Left ventricle myocardium inferior (tissue), 1 donor: ENCODE measurements around the gene TMEM182. TPM values are rescaled to one million over a fixed set of nuclear protein-coding genes. Genes with fewer than 3 reads are reported as not detected.
A peak's percentile ranks its signal among the peaks of the same experiment; 100 is the strongest.

Source experiments
- DNase-seq: peaks from one replicate; pipeline ENCODE4 v3.0.0-alpha.2; 2020
- H3K27ac ChIP-seq: fragments of 200-600 bp; replicated peaks from 2 replicates; pipeline ENCODE4 v1.8.0; 2021
- H3K27me3 ChIP-seq: fragments of 200-600 bp; 2 replicates; pipeline ENCODE4 v1.8.0; 2021; ENCODE audit warnings: low read depth
- H3K36me3 ChIP-seq: fragments of 200-600 bp; 2 replicates; pipeline ENCODE4 v1.8.0; 2021
- H3K4me1 ChIP-seq: fragments of 200-600 bp; 2 replicates; pipeline ENCODE4 v1.8.0; 2021
- H3K4me3 ChIP-seq: fragments of 200-600 bp; 2 replicates; pipeline ENCODE4 v1.8.0; 2021; ENCODE audit warnings: mild to moderate bottlenecking, moderate library complexity
- H3K9me3 ChIP-seq: fragments of 200-600 bp; replicated peaks from 2 replicates; pipeline ENCODE4 v1.8.0; 2021
- intact Hi-C: fragments of 100-400 bp; cut with micrococcal nuclease; formaldehyde crosslinking; loops from one replicate; pipeline ENCODE4 v1.11.0; 2022
- total RNA-seq: library from RNA; stranded (reverse); fragmentation: NEBNext Ultra II Directional; extraction: Animal tissue kit (Norgen Biotek cat#: 25700); gene quantifications from one replicate; pipeline ENCODE4 v1.2.1, GENCODE V29; 2021
- TF ChIP-seq, protein P1 (sequence below): fragments of 200-600 bp; IDR thresholded peaks from 2 replicates; pipeline ENCODE4 v1.8.0; 2021; ENCODE audit warnings: antibody characterized with exemption, mild to moderate bottlenecking, borderline replicate concordance
- donor health status: DM: no; HTN: yes; CAD: no; lungs with severe emphysema.

The TMEM182 gene
- total RNA-seq, 1 donor from 2014 or later = 174 TPM

DNA sequence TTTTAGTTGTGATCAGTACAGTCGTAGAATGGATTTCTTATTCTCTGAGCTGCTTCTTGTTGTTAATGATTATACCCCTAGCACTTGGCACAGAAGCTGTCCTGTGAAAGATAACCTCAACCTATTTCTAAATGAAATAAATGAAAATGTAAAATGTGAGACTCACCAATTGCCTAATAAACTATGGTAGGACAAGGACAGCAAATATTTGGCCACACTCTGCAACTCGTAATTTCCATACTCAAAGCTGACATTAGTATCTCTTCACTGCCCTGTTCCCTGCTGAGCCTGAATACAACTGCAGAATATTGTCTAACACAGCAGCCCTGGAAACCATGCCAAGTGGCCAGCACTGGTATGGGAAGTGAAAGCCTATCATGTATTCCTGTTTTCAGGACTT is 34.5 kb downstream of the TMEM182 start:
- peaks cover 28% of the 10 kb centered on the region for H3K36me3 ChIP-seq
- TF ChIP-seq, protein P1, sequence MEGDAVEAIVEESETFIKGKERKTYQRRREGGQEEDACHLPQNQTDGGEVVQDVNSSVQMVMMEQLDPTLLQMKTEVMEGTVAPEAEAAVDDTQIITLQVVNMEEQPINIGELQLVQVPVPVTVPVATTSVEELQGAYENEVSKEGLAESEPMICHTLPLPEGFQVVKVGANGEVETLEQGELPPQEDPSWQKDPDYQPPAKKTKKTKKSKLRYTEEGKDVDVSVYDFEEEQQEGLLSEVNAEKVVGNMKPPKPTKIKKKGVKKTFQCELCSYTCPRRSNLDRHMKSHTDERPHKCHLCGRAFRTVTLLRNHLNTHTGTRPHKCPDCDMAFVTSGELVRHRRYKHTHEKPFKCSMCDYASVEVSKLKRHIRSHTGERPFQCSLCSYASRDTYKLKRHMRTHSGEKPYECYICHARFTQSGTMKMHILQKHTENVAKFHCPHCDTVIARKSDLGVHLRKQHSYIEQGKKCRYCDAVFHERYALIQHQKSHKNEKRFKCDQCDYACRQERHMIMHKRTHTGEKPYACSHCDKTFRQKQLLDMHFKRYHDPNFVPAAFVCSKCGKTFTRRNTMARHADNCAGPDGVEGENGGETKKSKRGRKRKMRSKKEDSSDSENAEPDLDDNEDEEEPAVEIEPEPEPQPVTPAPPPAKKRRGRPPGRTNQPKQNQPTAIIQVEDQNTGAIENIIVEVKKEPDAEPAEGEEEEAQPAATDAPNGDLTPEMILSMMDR = no peak
- peaks cover 65% of the 10 kb centered on the region for H3K4me1 ChIP-seq
- peak; percentile 50 for DNase-seq
- no peaks in the 10 kb centered on the region for H3K27me3 ChIP-seq
- H3K27ac ChIP-seq = peak overlapping the region; percentile 95
- H3K9me3 ChIP-seq = peaks cover 23% of the 10 kb centered on the region
- intact Hi-C loops = no loop called here
- no peak overlapping the region for H3K4me3 ChIP-seq

DNA sequence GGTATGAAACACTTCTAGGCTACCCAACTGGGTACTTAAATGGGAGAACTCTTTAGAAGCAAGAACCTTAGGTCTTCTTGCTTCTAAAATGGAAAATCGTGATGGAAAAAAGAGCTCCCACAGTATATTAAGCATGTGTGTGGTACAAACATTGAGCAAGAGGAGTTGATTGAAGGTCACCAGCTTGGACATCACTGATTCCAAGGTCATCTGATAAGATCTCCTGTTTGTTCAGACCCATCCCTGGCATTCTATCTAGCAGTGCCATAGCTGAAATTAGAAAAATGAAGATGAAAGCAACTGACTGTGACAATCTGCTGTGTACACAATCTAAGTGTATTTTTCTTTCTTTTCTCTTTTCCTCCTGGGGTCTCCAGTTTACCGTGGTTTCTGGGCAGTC is 35.7 kb downstream of the TMEM182 start:
- Histone ChIP-seq H3K4me3 (no peak overlapping the region), H3K36me3 (peaks cover 33% of the 10 kb centered on the region), H3K4me1 (peaks cover 62% of the 10 kb centered on the region), H3K27me3 (no peaks in the 10 kb centered on the region), H3K27ac (peak overlapping the region; percentile 95), H3K9me3 (peaks cover 35% of the 10 kb centered on the region)
- intact Hi-C loops = no loop called here
- DNase-seq = no peak
- TF ChIP-seq, protein P1 = no peak

DNA sequence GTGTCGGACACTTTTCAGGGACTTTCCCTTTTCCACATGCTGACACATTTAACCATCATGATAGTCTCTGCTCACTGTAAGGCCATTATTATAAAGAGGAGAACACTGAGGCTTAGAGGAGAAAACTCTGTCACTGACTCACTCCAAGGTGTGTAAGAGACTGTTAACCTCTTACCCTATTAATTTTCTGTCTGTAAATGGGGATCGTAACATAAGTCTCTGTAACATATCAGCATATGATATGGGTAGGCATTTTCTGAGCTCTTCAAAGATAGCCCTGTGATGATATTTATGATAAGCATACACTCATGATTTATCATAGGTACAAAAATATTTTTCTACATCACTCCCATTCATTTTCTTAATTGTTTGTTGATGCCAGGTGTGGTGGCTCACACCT is 36.4 kb downstream of the TMEM182 start:
- Histone ChIP-seq H3K4me1 (peaks cover 62% of the 10 kb centered on the region), H3K27me3 (no peaks in the 10 kb centered on the region), H3K4me3 (no peak overlapping the region), H3K36me3 (peaks cover 33% of the 10 kb centered on the region), H3K27ac (peak overlapping the region; percentile 95), H3K9me3 (peaks cover 40% of the 10 kb centered on the region)
- DNase-seq = no peak
- TF ChIP-seq, protein P1 = no peak
- intact Hi-C loops = no loop called here

DNA sequence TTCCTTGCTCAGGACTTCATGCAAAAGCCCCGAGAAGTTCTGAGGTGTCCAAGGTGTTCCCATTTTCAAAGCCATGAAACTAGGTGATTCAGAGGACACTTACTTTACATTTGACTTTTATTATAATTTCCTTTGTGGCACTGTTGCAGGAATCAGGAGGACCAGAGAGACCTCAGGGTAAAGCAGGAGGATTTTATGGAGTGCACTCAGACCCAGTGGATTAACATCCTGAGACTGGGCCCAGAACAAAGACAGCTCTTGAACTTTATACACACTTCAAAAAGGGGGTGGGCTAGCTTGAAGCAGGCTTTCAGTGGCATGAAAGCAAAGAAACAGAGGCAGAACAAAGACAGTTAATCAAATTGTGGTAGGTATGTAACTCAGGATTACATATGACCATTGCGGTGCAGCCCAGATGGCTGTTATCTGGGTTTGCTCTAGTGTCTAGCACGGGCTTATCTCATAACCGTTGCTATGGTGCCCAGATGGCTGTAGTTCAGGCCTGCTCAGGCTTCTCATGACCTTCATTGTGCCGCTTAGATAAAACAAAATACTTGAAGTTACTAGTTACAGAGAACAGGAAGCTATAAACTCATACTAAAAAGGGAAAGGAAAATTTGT is 39.4 kb downstream of the TMEM182 start:
- DNase-seq = peak; percentile 63

DNA sequence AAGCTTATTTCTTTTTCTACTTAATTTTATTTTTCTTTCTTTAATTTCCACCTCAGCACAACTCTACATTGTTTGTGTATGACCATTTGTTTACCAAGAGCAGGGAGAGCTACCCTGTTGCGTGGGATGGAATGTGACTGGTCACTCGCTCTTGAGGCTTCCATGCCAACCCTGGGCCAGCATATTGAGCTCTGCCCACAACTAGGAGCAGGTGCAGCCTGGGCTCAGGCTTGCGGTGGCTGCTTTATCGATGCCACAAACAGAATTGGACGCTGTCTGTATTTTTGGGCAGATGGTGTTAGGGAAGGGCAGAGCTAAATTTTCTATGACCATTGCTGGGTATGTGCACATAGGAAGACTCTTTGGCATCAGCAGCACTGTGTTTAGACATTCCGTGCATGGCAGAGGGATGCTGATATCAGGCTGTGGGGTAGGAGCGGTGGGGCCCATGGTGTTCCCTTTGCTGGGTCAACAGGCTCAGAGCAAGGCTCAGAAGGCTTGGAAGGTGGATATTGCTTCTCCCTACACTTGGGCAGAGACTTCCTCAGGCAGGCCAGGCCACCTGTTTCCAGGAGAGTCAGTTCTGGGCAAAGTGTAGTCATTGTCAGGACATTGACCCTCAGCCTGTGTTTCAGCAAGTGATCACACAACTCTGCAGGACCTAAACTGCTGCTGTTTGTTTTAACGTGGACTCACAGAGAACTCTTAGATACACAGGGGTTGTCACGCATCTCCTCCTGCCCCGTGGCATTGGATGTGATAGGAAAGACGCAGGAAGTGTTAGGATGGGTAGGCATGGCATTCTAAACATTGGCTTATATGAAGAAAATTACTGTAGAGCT is 40.2 kb downstream of the TMEM182 start:
- Histone ChIP-seq H3K9me3 (peaks cover 40% of the 10 kb centered on the region), H3K4me1 (peaks cover 61% of the 10 kb centered on the region), H3K27me3 (no peaks in the 10 kb centered on the region), H3K4me3 (peak overlapping the region; percentile 10), H3K36me3 (peaks cover 33% of the 10 kb centered on the region), H3K27ac (peak overlapping the region; percentile 93)
- no peak for DNase-seq
- TF ChIP-seq, protein P1 = no peak
- intact Hi-C loops = no loop called here

More for the DNA sequence above, 39.4 kb downstream of the TMEM182 start:
- Histone ChIP-seq H3K4me1 (peaks cover 62% of the 10 kb centered on the region), H3K36me3 (peaks cover 33% of the 10 kb centered on the region), H3K27me3 (no peaks in the 10 kb centered on the region), H3K4me3 (peak overlapping the region; percentile 10), H3K9me3 (peaks cover 40% of the 10 kb centered on the region), H3K27ac (peak overlapping the region; percentile 93)
- TF ChIP-seq, protein P1 = no peak
- intact Hi-C loops = no loop called here
